Lung (tissue), 12 donors: ENCODE results near the gene RGS1. TPM values are rescaled to one million over a fixed set of nuclear protein-coding genes. Genes with fewer than 3 reads are reported as not detected.

ENCODE experiments used
- ATAC-seq: fragments of 200-7000 bp; cut with Tn5 transposase; one replicate; pipeline ENCODE4 v1.9.1; 2020; ENCODE audit warnings: moderate number of reproducible peaks; ENCODE audit not compliant: insufficient read depth, low FRiP score
- DNase-seq, 3 donors: peaks; one replicate each; pipeline ENCODE4 v3.0.0-alpha.2; 2013 to 2017
- H3K27ac ChIP-seq, 2 donors: one replicate each; pipeline ENCODE4 v1.5.1; 2013; ENCODE audit warnings: mild to moderate bottlenecking in 2 of 2, moderate library complexity in 2 of 2, control low read depth in 1 of 2, inconsistent platforms in 1 of 2, low read depth in 1 of 2, low read length in 1 of 2
- H3K27me3 ChIP-seq, 3 donors: one replicate each; pipeline ENCODE4 v1.5.1; 2013; ENCODE audit warnings: low read length in 2 of 3; ENCODE audit not compliant: control insufficient read depth in 3 of 3, insufficient read depth in 3 of 3
- H3K36me3 ChIP-seq, 4 donors: one replicate each; pipeline ENCODE4 v1.5.1; 2013; ENCODE audit warnings: low read length in 4 of 4, mild to moderate bottlenecking in 1 of 4, moderate library complexity in 1 of 4; ENCODE audit not compliant: control insufficient read depth in 4 of 4, insufficient read depth in 4 of 4
- H3K4me1 ChIP-seq, 5 donors: one replicate each; pipeline ENCODE4 v1.5.1; 2013; ENCODE audit warnings: low read length in 5 of 5, mild to moderate bottlenecking in 2 of 5, moderate library complexity in 1 of 5; ENCODE audit not compliant: control insufficient read depth in 5 of 5, insufficient read depth in 5 of 5
- H3K4me3 ChIP-seq: one replicate; pipeline ENCODE4 v1.5.1; 2013; ENCODE audit warnings: mild to moderate bottlenecking, control low read depth, moderate library complexity
- H3K9ac ChIP-seq, 2 donors: one replicate each; pipeline ENCODE4 v1.5.1; 2013; ENCODE audit warnings: low read length in 2 of 2, control low read depth in 1 of 2; ENCODE audit not compliant: insufficient read depth in 1 of 2
- H3K9me3 ChIP-seq, 4 donors: one replicate each; pipeline ENCODE4 v1.5.1; 2013; ENCODE audit warnings: low read length in 3 of 4, mild to moderate bottlenecking in 1 of 4, moderate library complexity in 1 of 4; ENCODE audit not compliant: control insufficient read depth in 4 of 4, insufficient read depth in 3 of 4
- WGBS, 2 donors: extraction: QIAGEN DNeasy Blood & Tissue Kit; methylation state at CpG; one replicate each; pipeline ENCODE4 v1.1.7; 2013; 5-methylcytosine and 5-hydroxymethylcytosine counted together
- polyA plus RNA-seq, 2 donors: library from polyadenylated mRNA; stranded (reverse); fragments of 200-250 nt; gene quantifications; one replicate each; pipeline ENCODE4 v1.2.1, GENCODE V29; 2013
- total RNA-seq, 2 donors: library from RNA; depleted of rRNA in 1 of 2; stranded (reverse); fragments of >200 nt in 1 of 2; gene quantifications; one replicate each; pipeline ENCODE4 v1.2.1, GENCODE V29; 2014 to 2021
- TF ChIP-seq, protein P1 (sequence below): IDR thresholded peaks from 2 replicates; pipeline ENCODE4 v1.5.1; 2012; ENCODE audit warnings: mild to moderate bottlenecking; ENCODE audit errors: control extremely low read depth, extremely low read depth
- donor health status: control.
- donor health status: control.
- donor health status: Bipolar disorder and iron deficiency.
- donor health status: healthy.
- donor health status: DM: yes; HTN: yes; CAD: no.

RGS1 gene
- total and polyA plus RNA-seq, 4 donors: 7.3 to 86.6 (median 21.0) TPM

- no peaks in the 10 kb centered on the region for H3K36me3 ChIP-seq
- 54 to 70% methylated on average over 2 of the region's 2 CpGs for WGBS, 2 donors
- H3K9me3 ChIP-seq: no peaks in the 10 kb centered on the region
- TF ChIP-seq, protein P1, sequence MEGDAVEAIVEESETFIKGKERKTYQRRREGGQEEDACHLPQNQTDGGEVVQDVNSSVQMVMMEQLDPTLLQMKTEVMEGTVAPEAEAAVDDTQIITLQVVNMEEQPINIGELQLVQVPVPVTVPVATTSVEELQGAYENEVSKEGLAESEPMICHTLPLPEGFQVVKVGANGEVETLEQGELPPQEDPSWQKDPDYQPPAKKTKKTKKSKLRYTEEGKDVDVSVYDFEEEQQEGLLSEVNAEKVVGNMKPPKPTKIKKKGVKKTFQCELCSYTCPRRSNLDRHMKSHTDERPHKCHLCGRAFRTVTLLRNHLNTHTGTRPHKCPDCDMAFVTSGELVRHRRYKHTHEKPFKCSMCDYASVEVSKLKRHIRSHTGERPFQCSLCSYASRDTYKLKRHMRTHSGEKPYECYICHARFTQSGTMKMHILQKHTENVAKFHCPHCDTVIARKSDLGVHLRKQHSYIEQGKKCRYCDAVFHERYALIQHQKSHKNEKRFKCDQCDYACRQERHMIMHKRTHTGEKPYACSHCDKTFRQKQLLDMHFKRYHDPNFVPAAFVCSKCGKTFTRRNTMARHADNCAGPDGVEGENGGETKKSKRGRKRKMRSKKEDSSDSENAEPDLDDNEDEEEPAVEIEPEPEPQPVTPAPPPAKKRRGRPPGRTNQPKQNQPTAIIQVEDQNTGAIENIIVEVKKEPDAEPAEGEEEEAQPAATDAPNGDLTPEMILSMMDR: no peak
- no peak for ATAC-seq
- H3K27me3 ChIP-seq: no peaks in the 10 kb centered on the region
- no peak overlapping the region for H3K27ac ChIP-seq
- no peak overlapping the region for H3K4me3 ChIP-seq
- no peak overlapping the region for H3K9ac ChIP-seq
- H3K4me1 ChIP-seq: peaks cover 0 to 17% (median 11%) of the 10 kb centered on the region in 5 donors
- no peak for DNase-seq
These were observed 40.9 kb upstream of the RGS1 start for GRCh38 chr1:192534666-192535065.

DNA sequence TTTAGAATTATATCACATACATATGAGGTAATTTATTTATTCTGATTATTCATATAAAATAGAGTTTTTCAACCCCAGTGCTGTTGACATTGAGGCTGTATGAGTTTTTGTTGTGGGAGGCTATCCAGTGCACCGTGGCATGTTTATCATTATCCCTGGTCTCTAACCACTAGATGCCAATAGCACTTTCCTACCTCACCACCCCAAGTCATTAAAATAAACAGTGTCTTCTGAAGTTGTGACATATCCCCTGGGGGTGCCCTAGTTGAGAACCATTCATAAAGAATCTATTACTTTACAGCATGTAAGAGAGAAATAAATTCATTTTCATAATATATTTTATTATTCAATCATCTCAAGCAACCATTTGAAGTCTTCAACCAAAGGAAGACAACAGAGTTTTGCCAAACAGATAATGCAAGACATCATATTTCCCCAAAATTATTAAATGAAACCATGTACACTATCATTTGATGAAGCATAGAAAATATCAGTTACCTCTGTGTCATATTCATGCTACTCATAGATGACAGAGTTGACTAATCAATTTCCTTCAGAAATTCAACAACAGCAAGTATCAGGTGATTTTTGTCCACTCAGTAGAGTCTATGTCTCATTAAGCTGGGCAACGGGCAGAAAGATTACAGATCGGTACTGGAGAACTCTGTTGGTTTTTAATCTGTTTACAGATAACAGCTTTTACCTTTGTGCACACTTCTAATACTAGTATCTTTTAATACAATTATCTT, 39.5 kb upstream of the RGS1 start:
- H3K9me3 ChIP-seq: no peaks in the 10 kb centered on the region
- WGBS, 2 donors: 88 to 89% methylated on average over 3 of the region's 3 CpGs
- DNase-seq (no peak), ATAC-seq (no peak)
- no peaks in the 10 kb centered on the region for H3K36me3 ChIP-seq
- H3K4me1 ChIP-seq: peaks cover 0 to 19% (median 14%) of the 10 kb centered on the region in 5 donors
- H3K4me3 ChIP-seq: no peak overlapping the region
- no peak overlapping the region for H3K27ac ChIP-seq
- no peak overlapping the region for H3K9ac ChIP-seq
- H3K27me3 ChIP-seq: no peaks in the 10 kb centered on the region
- TF ChIP-seq, protein P1: no peak

- TF ChIP-seq, protein P1: no peak
- no peaks in the 10 kb centered on the region for H3K27me3 ChIP-seq
- H3K4me3 ChIP-seq: no peak overlapping the region
- ATAC-seq: no peak
- peaks cover 0 to 18% (median 14%) of the 10 kb centered on the region in 5 donors for H3K4me1 ChIP-seq
- H3K36me3 ChIP-seq: no peaks in the 10 kb centered on the region
- 46 to 47% methylated on average over 3 of the region's 3 CpGs for WGBS, 2 donors
- no peaks in the 10 kb centered on the region for H3K9me3 ChIP-seq
- DNase-seq: peak in 2 of 3 donors; percentile 80 to 82
- H3K27ac ChIP-seq: no peak overlapping the region
- peak overlapping the region in 1 of 2 donors; percentile 53 for H3K9ac ChIP-seq
These were observed 36.9 kb upstream of the RGS1 start for GRCh38 chr1:192538407-192539296.
